Superior temporal gyrus (tissue), 1 donor: ENCODE measurements around the gene ADAM19.
"Not testable (repeated sequence)": the region's sequence is repeated elsewhere in the genome, so short reads cannot be mapped to it uniquely, and the experiment has no call there.

Source experiments
- DNase-seq: peaks from one replicate; pipeline ENCODE4 v3.0.0-alpha.2; 2016; ENCODE audit errors: extremely low spot score

Gene ADAM19

GRCh38 chr5:157431544-157432200, 143.9 kb downstream of the ADAM19 start:
- peak; percentile 95 for DNase-seq

DNA sequence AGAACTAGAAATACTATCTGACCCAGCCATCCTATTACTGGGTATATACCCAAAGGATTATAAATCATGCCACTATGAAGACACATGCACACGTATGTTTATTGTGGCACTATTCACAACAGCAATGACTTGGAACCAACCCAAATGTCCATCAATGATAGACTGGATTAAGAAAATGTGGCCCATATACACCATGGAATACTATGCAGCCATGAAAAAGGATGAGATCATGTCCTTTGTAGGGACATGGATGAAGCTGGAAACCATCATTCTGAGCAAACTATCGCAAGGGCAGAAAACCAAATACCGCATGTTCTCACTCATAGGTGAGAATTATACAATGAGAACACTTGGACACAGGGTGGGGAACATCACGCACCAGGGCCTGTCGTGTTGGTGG, 145.7 kb downstream of the ADAM19 start:
- not testable (repeated sequence) for DNase-seq
